ENCODE measurements around the gene U2AF2.

The U2AF2 gene

GRCh38 chr19:55643003-55643886 lies 11.6 kb upstream of the U2AF2 start, which contains the start of gene ZNF581:
ZNF581 (plus strand) TSS chr19:55643649; CDS start chr19:55644572, 923 bp downstream.
- DNase-seq (ENCODE audit: low read depth): no peak

GRCh38 chr19:55643887-55644176 lies 11.0 kb upstream of the U2AF2 start:
- no peak for DNase-seq (ENCODE audit: low read depth)

- DNase-seq (ENCODE audit: low read depth): no peak
Observed at GRCh38 chr19:55644191-55644833, 10.5 kb upstream of the U2AF2 start.

- no peak for DNase-seq (ENCODE audit: low read depth)
Observed at GRCh38 chr19:55644842-55645511, 9.9 kb upstream of the U2AF2 start.

- DNase-seq (ENCODE audit: low read depth): no peak
Observed at GRCh38 chr19:55645512-55645881, 9.3 kb upstream of the U2AF2 start.

GRCh38 chr19:55646889-55647731 lies 7.7 kb upstream of the U2AF2 start:
- no peak for DNase-seq (ENCODE audit: low read depth)

- no peak for DNase-seq (ENCODE audit: low read depth)
Observed at GRCh38 chr19:55647732-55648584, 6.9 kb upstream of the U2AF2 start, which contains the start of gene CCDC106. CCDC106 (plus strand) TSS chr19:55648212; CDS start chr19:55649047, 835 bp downstream.

- no peak for DNase-seq (ENCODE audit: low read depth)
Observed at GRCh38 chr19:55648585-55649267, 6.1 kb upstream of the U2AF2 start.

GRCh38 chr19:55649268-55650125 lies 5.3 kb upstream of the U2AF2 start:
- DNase-seq (ENCODE audit: low read depth): no peak

GRCh38 chr19:55650126-55650557 lies 4.7 kb upstream of the U2AF2 start:
- DNase-seq (ENCODE audit: low read depth): no peak

- no peak for DNase-seq (ENCODE audit: low read depth)
Observed at GRCh38 chr19:55650602-55651230, 4.1 kb upstream of the U2AF2 start.

GRCh38 chr19:55651236-55651635 lies 3.6 kb upstream of the U2AF2 start:
- DNase-seq (ENCODE audit: low read depth): no peak

GRCh38 chr19:55652311-55653128 lies 2.3 kb upstream of the U2AF2 start:
- DNase-seq (ENCODE audit: low read depth): no peak

- peak; percentile 98 for DNase-seq (ENCODE audit: low read depth)
Observed at GRCh38 chr19:55653651-55654322, 1.0 kb upstream of the U2AF2 start.

GRCh38 chr19:55654323-55654867 lies 440 bp upstream of the U2AF2 start:
- peak; percentile 99 for DNase-seq (ENCODE audit: low read depth)

- DNase-seq (ENCODE audit: low read depth): no peak
Observed at GRCh38 chr19:55655648-55656040, 809 bp downstream of the U2AF2 start.

GRCh38 chr19:55656552-55656951 lies 1.7 kb downstream of the U2AF2 start:
- DNase-seq (ENCODE audit: low read depth): no peak
